Measurements from ENCODE around the gene MACROH2A1.

MACROH2A1 gene

GRCh38 chr5:135329066-135329912, 69.7 kb downstream of the MACROH2A1 start:
- no peak for DNase-seq

- DNase-seq = no peak
Observed at GRCh38 chr5:135328128-135328687, 70.8 kb downstream of the MACROH2A1 start.

- no peak for DNase-seq
Observed at GRCh38 chr5:135327429-135328127, 71.5 kb downstream of the MACROH2A1 start.

- no peak for DNase-seq
Observed at GRCh38 chr5:135326296-135327254, 72.5 kb downstream of the MACROH2A1 start.

GRCh38 chr5:135324897-135325650, 74.0 kb downstream of the MACROH2A1 start:
- peak in 1 of 2 donors; percentile 16 for DNase-seq

GRCh38 chr5:135324160-135324559, 74.9 kb downstream of the MACROH2A1 start:
- DNase-seq = no peak

GRCh38 chr5:135323701-135324132, 75.3 kb downstream of the MACROH2A1 start:
- DNase-seq = no peak

GRCh38 chr5:135323227-135323626, 75.8 kb downstream of the MACROH2A1 start:
- DNase-seq = no peak

GRCh38 chr5:135322744-135323143, 76.3 kb downstream of the MACROH2A1 start:
- DNase-seq = no peak

- no peak for DNase-seq
Observed at GRCh38 chr5:135322271-135322670, 76.8 kb downstream of the MACROH2A1 start.

- no peak for DNase-seq
Observed at GRCh38 chr5:135320718-135321484, 78.1 kb downstream of the MACROH2A1 start.

GRCh38 chr5:135319928-135320606, 79.0 kb downstream of the MACROH2A1 start:
- DNase-seq = no peak

- DNase-seq = no peak
Observed at GRCh38 chr5:135319458-135319857, 79.6 kb downstream of the MACROH2A1 start.

GRCh38 chr5:135318924-135319323, 80.1 kb downstream of the MACROH2A1 start:
- DNase-seq = no peak

- DNase-seq = no peak
Observed at GRCh38 chr5:135318037-135318436, 81.0 kb downstream of the MACROH2A1 start.

GRCh38 chr5:135317286-135317685, 81.7 kb downstream of the MACROH2A1 start:
- DNase-seq = no peak

- DNase-seq = no peak
Observed at GRCh38 chr5:135315386-135315785, 83.6 kb downstream of the MACROH2A1 start.

GRCh38 chr5:135313946-135314345, 85.1 kb downstream of the MACROH2A1 start:
- no peak for DNase-seq

GRCh38 chr5:135313405-135313804, 85.6 kb downstream of the MACROH2A1 start:
- DNase-seq = no peak

GRCh38 chr5:135312255-135312935, 86.6 kb downstream of the MACROH2A1 start:
- no peak for DNase-seq
